Upper lobe of left lung (tissue), 6 donors: ENCODE results near the gene PCMTD2. TPM values are rescaled to one million over a fixed set of nuclear protein-coding genes. Genes with fewer than 3 reads are reported as not detected.
"Not testable (repeated sequence)": the region's sequence is repeated elsewhere in the genome, so short reads cannot be mapped to it uniquely, and the experiment has no call there.

Experiments used
- ATAC-seq, 2 donors: fragments of 200-7000 bp; cut with Tn5 transposase; one replicate each; pipeline ENCODE4 v1.9.1; 2022; ENCODE audit warnings: mild to moderate bottlenecking in 2 of 2, moderate library complexity in 2 of 2; ENCODE audit not compliant: low FRiP score in 2 of 2
- DNase-seq, 2 donors: peaks; one replicate each; pipeline ENCODE4 v3.0.0-alpha.2; 2019 to 2020
- H3K27ac ChIP-seq, 4 donors: fragments of 200-600 bp; sonication (generic); one replicate each; pipeline ENCODE4 v1.5.1; 2016 to 2019
- H3K27me3 ChIP-seq, 4 donors: fragments of 200-600 bp; sonication (generic); one replicate each; pipeline ENCODE4 v1.5.1; 2017 to 2019
- H3K36me3 ChIP-seq, 4 donors: fragments of 200-600 bp; sonication (generic); one replicate each; pipeline ENCODE4 v1.5.1; 2016 to 2019
- H3K4me1 ChIP-seq, 4 donors: fragments of 200-600 bp; sonication (generic); one replicate each; pipeline ENCODE4 v1.5.1; 2018 to 2019
- H3K4me3 ChIP-seq, 4 donors: fragments of 200-600 bp; sonication (generic); one replicate each; pipeline ENCODE4 v1.5.1; 2017 to 2019; ENCODE audit warnings: mild to moderate bottlenecking in 2 of 4, moderate library complexity in 1 of 4
- H3K9me3 ChIP-seq, 4 donors: fragments of 200-600 bp; sonication (generic); one replicate each; pipeline ENCODE4 v1.5.1; 2018 to 2019
- WGBS, 2 donors: methylation state at CpG; one replicate each; pipeline ENCODE4 v1.1.5; 2017 to 2018; 5-methylcytosine and 5-hydroxymethylcytosine counted together
- small RNA-seq, 4 donors: library from RNA; depleted of rRNA; stranded (forward); fragments of <200 nt; gene quantifications; one replicate each; pipeline ENCODE3, GENCODE V24; 2016
- total RNA-seq, 6 donors: library from RNA; depleted of rRNA in 4 of 6; stranded (reverse); fragments of >200 nt in 4 of 6; gene quantifications; one replicate each; pipeline versions ENCODE4 v1.1.0 to v1.2.1, GENCODE V29; 2016 to 2021
- donor health status: DM: no; HTN: no; CAD: no; lungs with moderate emphysema.
- donor health status: DM: no; HTN: yes; CAD: no; lungs with severe emphysema.

The PCMTD2 gene
- total RNA-seq, 6 donors from 2014 or later, result 37.4 to 95.3 (median 44.4) TPM

GRCh38 chr20:64322031-64322789, 66.7 kb downstream of the PCMTD2 start:
- H3K4me1 ChIP-seq, H3K27ac ChIP-seq, ATAC-seq, H3K36me3 ChIP-seq, DNase-seq, H3K9me3 ChIP-seq, H3K27me3 ChIP-seq, H3K4me3 ChIP-seq: not testable (repeated sequence)
- WGBS, 2 donors, result 55 to 66% methylated on average over 6 to 7 of the region's 7 CpGs

Small RNAs within 50 kb of the gene (small RNA-seq; reads per million reads assigned to genes)
- 0 reads per million in 4 donors for gene AL137028.2

Other genes starting within 250 kb of the PCMTD2 start
- 1 to 10 TPM in 4 of 6 donors, under 1 TPM in 2; 0.44 to 2.3 (median 1.7) TPM for gene C20orf204, start 219.6 kb upstream of the PCMTD2 start, total RNA-seq
- gene SOX18, start 206.1 kb upstream of the PCMTD2 start, total RNA-seq, result 100 to 1,000 TPM in 1 of 6 donors, 10 to 100 TPM in 4, 1 to 10 TPM in 1; 6.3 to 138 (median 37.7) TPM
- 10 to 100 TPM; 21.7 to 56.0 (median 28.4) TPM for gene TCEA2, start 192.6 kb upstream of the PCMTD2 start, total RNA-seq
- gene RGS19, start 176.2 kb upstream of the PCMTD2 start, total RNA-seq, result 10 to 100 TPM; 21.5 to 70.8 (median 55.6) TPM
- gene OPRL1, start 175.7 kb upstream of the PCMTD2 start, total RNA-seq, result 1 to 10 TPM; 1.7 to 3.1 (median 2.6) TPM
- 1 to 10 TPM in 4 of 6 donors, not detected in 2; 1.3 to 7.8 (median 4.9) TPM for gene LKAAEAR1, start 171.3 kb upstream of the PCMTD2 start, total RNA-seq
- gene NPBWR2, start 148.2 kb upstream of the PCMTD2 start, total RNA-seq, result not detected
- 1 to 10 TPM in 1 of 6 donors, under 1 TPM in 1, not detected in 4; 0.09 to 3.1 TPM for gene MYT1, start 91.3 kb upstream of the PCMTD2 start, total RNA-seq